ENCODE results near the gene GPX4. TPM values are rescaled to one million over a fixed set of nuclear protein-coding genes. Genes with fewer than 3 reads are reported as not detected.

The GPX4 gene
- total and polyA plus RNA-seq, 10 of the 15 experiments (the other 5 are each of a cell fraction or from before 2014, with no cell fraction given): 33.3 to 749 (median 297) TPM

DNA sequence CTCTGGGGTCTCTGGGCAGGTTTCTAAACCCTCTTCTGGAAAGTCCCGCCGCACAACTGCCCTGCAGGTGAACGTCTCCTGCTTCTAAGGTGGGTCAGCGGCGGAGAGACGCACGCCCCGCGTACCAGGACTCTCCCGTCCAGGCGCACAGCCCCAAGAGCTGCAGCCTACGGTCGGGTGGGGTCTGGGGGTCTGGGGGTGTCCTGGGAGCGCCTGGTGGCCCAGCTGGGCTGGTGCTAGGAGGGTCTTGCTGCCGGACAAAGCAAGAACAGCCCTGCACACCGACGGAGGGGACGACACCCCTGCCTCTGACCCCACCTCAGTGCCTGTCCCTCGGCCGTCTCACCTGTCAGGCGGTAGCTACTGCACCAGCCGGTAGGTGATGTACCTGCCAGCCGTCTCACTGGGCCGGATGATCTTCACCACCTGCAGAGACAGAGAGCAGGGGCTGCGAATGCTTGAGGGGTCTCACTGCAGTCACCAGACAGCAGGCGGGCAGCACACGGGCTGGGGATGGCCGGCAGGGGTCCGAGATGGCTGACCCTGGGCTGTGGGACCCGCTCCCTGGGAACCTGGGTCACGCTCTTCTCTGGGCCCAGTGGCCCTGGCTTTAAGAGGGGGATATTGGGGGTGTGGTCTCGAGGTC, 14.5 kb upstream of the GPX4 start:
- H3K4me1 ChIP-seq (ENCODE audit: control insufficient read depth, insufficient read depth, low read length): peaks cover 32% of the 10 kb centered on the region
- peaks cover 10 to 47% of the 10 kb centered on the region in 2 experiments for H3K36me3 ChIP-seq (ENCODE audit: control insufficient read depth in 2 of 2, insufficient read depth in 2 of 2, low read length in 1 of 2)
- no peaks in the 10 kb centered on the region for H3K27me3 ChIP-seq (replicated peaks in 1 of 2; ENCODE audit: control insufficient read depth in 2 of 2, insufficient read depth in 2 of 2, low read length in 1 of 2)
- RAD21 ChIA-PET (ENCODE audit: unreplicated experiment): interaction anchor here (1.7 kb wide), 1 partner anchor 22 kb away, joined by 8 read pairs; the partner anchor contains the start of gene ARHGAP45
- peaks cover 14% of the 10 kb centered on the region for H3K79me2 ChIP-seq (ENCODE audit: control insufficient read depth, insufficient read depth, low read length)
- TF ChIP-seq STAT3 (IDR thresholded peaks at IDR 0.05; ENCODE audit: low read depth, low read length) (no peak), POLR2A (IDR thresholded peaks at IDR 0.05; ENCODE audit: low read depth, low read length) (peak; percentile 63; the same call in 1 of the 2 replicates), ESRRA (IDR thresholded peaks at IDR 0.05; ENCODE audit: low read length) (no peak), MEF2B (IDR thresholded peaks at IDR 0.05; ENCODE audit: partially characterized antibody, poor library complexity, severe bottlenecking) (no peak), SRF (IDR thresholded peaks at IDR 0.05; ENCODE audit: low read depth in 2 of 2, low read length in 2 of 2) (no peak), ZNF622 (IDR thresholded peaks at IDR 0.05) (no peak)
- no peak overlapping the region for H2AFZ ChIP-seq (ENCODE audit: control insufficient read depth, low read depth, low read length)
- H3K27ac ChIP-seq (ENCODE audit: control insufficient read depth, insufficient read depth): peak overlapping the region; percentile 18; the same call in 1 of the 2 replicates
- WGBS (ENCODE audit: insufficient coverage, insufficient replicate concordance, low lambda C conversion rate, missing lambda C conversion rate): 90% methylated on average over 32 of the region's 32 CpGs
- POLR2A ChIA-PET: interaction anchor here (0.5 to 4.9 kb wide), 3 partner anchors 13 to 184 kb away, joined by 4 to 23 read pairs (median 5); partner anchors contain the start of gene ARHGAP45
- DNase-seq (ENCODE audit: low read depth, low spot score) (no peak), ATAC-seq (no peak), FAIRE-seq (no peak)
- H3K4me3 ChIP-seq: no peak overlapping the region
- no TSS peak for BruUV-seq (replicated peaks)
- in situ Hi-C loops (cut with MboI) (no loop called here), intact Hi-C loops (cut with micrococcal nuclease; ENCODE audit: unreplicated experiment) (no loop called here)
- no peaks in the 10 kb centered on the region for H3K9me3 ChIP-seq (replicated peaks; ENCODE audit: control insufficient read depth, insufficient read depth, low read length)
- no peak overlapping the region for H3K4me2 ChIP-seq (ENCODE audit: control insufficient read depth, insufficient read depth)
- SMC1A ChIA-PET (ENCODE audit: uncharacterized antibody, unreplicated experiment): no interaction called here
- H3K9ac ChIP-seq (ENCODE audit: control insufficient read depth, insufficient read depth, low read length): no peak overlapping the region
- no peaks in the 10 kb centered on the region for H4K20me1 ChIP-seq (ENCODE audit: control insufficient read depth, insufficient read depth)
- CTCF ChIA-PET: interaction anchor here (1.2 kb wide), 1 partner anchor 156 kb away, joined by 3 read pairs; no protein-coding TSS in a partner anchor

DNA sequence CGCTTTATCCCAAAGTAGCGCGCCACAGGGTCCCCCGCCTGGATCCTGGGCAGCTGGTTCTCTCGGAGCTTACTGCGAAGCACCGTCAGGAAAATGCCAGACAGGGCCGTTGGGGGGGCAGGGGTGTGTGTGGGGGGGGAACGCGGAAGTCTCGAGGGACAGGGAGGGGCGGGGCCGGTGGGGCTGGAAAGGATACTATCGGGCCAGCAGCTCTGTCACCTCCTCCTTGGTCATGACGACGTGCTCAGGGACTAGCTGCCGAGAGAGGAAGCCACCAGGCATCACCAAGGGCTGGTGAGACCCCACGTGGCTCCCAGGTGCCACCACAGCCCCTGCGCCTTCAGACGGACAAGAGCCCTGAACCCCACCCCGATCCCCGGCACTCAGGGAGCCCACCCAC, 13.9 kb upstream of the GPX4 start:
- ATAC-seq: no peak
- 0 out of 2 replicates have a peak, but pooled peaks have one; percentile 5 for TF ChIP-seq POLR2A (IDR thresholded peaks at IDR 0.05; ENCODE audit: low read depth, low read length)
- TF ChIP-seq IKZF1 (conservative IDR thresholded peaks at IDR 0.05): no peak
- BruUV-seq (replicated peaks): no TSS peak

More for the DNA sequence above, 13.9 kb upstream of the GPX4 start:
- CTCF ChIA-PET: interaction anchor here (1.2 kb wide), 1 partner anchor 155 kb away, joined by 3 read pairs; no protein-coding TSS in a partner anchor
- Histone ChIP-seq H3K36me3 (ENCODE audit: control insufficient read depth in 2 of 2, insufficient read depth in 2 of 2, low read length in 1 of 2) (peaks cover 6 to 44% of the 10 kb centered on the region in 2 experiments), H3K4me3 (no peak overlapping the region), H3K4me2 (ENCODE audit: control insufficient read depth, insufficient read depth) (no peak overlapping the region), H3K79me2 (ENCODE audit: control insufficient read depth, insufficient read depth, low read length) (peaks cover 21% of the 10 kb centered on the region), H2AFZ (ENCODE audit: control insufficient read depth, low read depth, low read length) (no peak overlapping the region), H3K9me3 (replicated peaks; ENCODE audit: control insufficient read depth, insufficient read depth, low read length) (no peaks in the 10 kb centered on the region), H3K9ac (ENCODE audit: control insufficient read depth, insufficient read depth, low read length) (no peak overlapping the region), H3K27me3 (replicated peaks in 1 of 2; ENCODE audit: control insufficient read depth in 2 of 2, insufficient read depth in 2 of 2, low read length in 1 of 2) (no peaks in the 10 kb centered on the region), H3K4me1 (ENCODE audit: control insufficient read depth, insufficient read depth, low read length) (peaks cover 32% of the 10 kb centered on the region), H3K27ac (ENCODE audit: control insufficient read depth, insufficient read depth) (no peak overlapping the region), H4K20me1 (ENCODE audit: control insufficient read depth, insufficient read depth) (no peaks in the 10 kb centered on the region)
- WGBS (ENCODE audit: insufficient coverage, insufficient replicate concordance, low lambda C conversion rate, missing lambda C conversion rate): 80% methylated on average over 10 of the region's 22 CpGs
- in situ Hi-C loops (cut with MboI): no loop called here
- no peak for FAIRE-seq
- intact Hi-C loops (cut with micrococcal nuclease; ENCODE audit: unreplicated experiment): no loop called here
- no peak for DNase-seq (ENCODE audit: low read depth, low spot score)
- POLR2A ChIA-PET: interaction anchor here (0.5 to 4.9 kb wide), 4 partner anchors 14 to 72 kb away, joined by 3 to 23 read pairs (median 5); partner anchors contain the start of gene ARHGAP45
- RAD21 ChIA-PET (ENCODE audit: unreplicated experiment): interaction anchor here (0.6 to 0.8 kb wide), 2 partner anchors 12 to 15 kb away, joined by 4 to 5 read pairs; no protein-coding TSS in a partner anchor
- SMC1A ChIA-PET (ENCODE audit: uncharacterized antibody, unreplicated experiment): no interaction called here
